IPS-11a (cell line): ENCODE data around the gene TBC1D1.

ENCODE experiments used
- H3K4me3 ChIP-seq: one replicate; pipeline ENCODE4 v1.5.1; 2013; ENCODE audit warnings: low read depth, low read length, control low read depth

Gene TBC1D1

GRCh38 chr4:37890801-37891259, at the start of gene TBC1D1:
TBC1D1 (plus strand) TSS chr4:37891084; CDS start chr4:37902096, 11,012 bp downstream.
- peak within 1 kb of the TSS; percentile 62 for H3K4me3 ChIP-seq

GRCh38 chr4:37844204-37844603, 46.7 kb upstream of the TBC1D1 start:
- H3K4me3 ChIP-seq, result no peak overlapping the region

- H3K4me3 ChIP-seq, result no peak overlapping the region
These were observed 45.7 kb upstream of the TBC1D1 start for GRCh38 chr4:37845201-37845600.

- no peak overlapping the region for H3K4me3 ChIP-seq
These were observed 43.5 kb upstream of the TBC1D1 start for GRCh38 chr4:37847311-37847884.

- no peak overlapping the region for H3K4me3 ChIP-seq
These were observed 38.5 kb upstream of the TBC1D1 start for GRCh38 chr4:37852376-37852775.

- H3K4me3 ChIP-seq, result no peak overlapping the region
These were observed 32.8 kb upstream of the TBC1D1 start for GRCh38 chr4:37858112-37858511.

GRCh38 chr4:37858872-37859271, 32.0 kb upstream of the TBC1D1 start:
- no peak overlapping the region for H3K4me3 ChIP-seq

- H3K4me3 ChIP-seq, result no peak overlapping the region
These were observed 30.6 kb upstream of the TBC1D1 start for GRCh38 chr4:37860266-37860665.

- H3K4me3 ChIP-seq, result no peak overlapping the region
These were observed 27.9 kb upstream of the TBC1D1 start for GRCh38 chr4:37862961-37863360.

- no peak overlapping the region for H3K4me3 ChIP-seq
These were observed 26.1 kb upstream of the TBC1D1 start for GRCh38 chr4:37864786-37865185.

GRCh38 chr4:37865450-37865849, 25.4 kb upstream of the TBC1D1 start:
- no peak overlapping the region for H3K4me3 ChIP-seq

- no peak overlapping the region for H3K4me3 ChIP-seq
These were observed 23.8 kb upstream of the TBC1D1 start for GRCh38 chr4:37867102-37867501.

GRCh38 chr4:37868238-37868637, 22.6 kb upstream of the TBC1D1 start:
- H3K4me3 ChIP-seq, result no peak overlapping the region

- H3K4me3 ChIP-seq, result no peak overlapping the region
These were observed 18.4 kb upstream of the TBC1D1 start for GRCh38 chr4:37872310-37872988.

- no peak overlapping the region for H3K4me3 ChIP-seq
These were observed 17.5 kb upstream of the TBC1D1 start for GRCh38 chr4:37873386-37873785.

- H3K4me3 ChIP-seq, result no peak overlapping the region
These were observed 14.7 kb upstream of the TBC1D1 start for GRCh38 chr4:37876156-37876555.

GRCh38 chr4:37879365-37879764, 11.5 kb upstream of the TBC1D1 start:
- no peak overlapping the region for H3K4me3 ChIP-seq

GRCh38 chr4:37881811-37882210, 9.1 kb upstream of the TBC1D1 start:
- no peak overlapping the region for H3K4me3 ChIP-seq

- H3K4me3 ChIP-seq, result no peak overlapping the region
These were observed 8.1 kb upstream of the TBC1D1 start for GRCh38 chr4:37882665-37883296.

GRCh38 chr4:37884855-37885487, 5.9 kb upstream of the TBC1D1 start:
- H3K4me3 ChIP-seq, result no peak overlapping the region

GRCh38 chr4:37885496-37885895, 5.4 kb upstream of the TBC1D1 start:
- H3K4me3 ChIP-seq, result no peak overlapping the region
